Hippocampal formation (tissue), 2 donors: ENCODE measurements around the gene TGFBR3.
"Not testable (repeated sequence)": the region's sequence is repeated elsewhere in the genome, so short reads cannot be mapped to it uniquely, and the experiment has no call there.

Source experiments
- DNase-seq, 2 donors: peaks; one replicate each; lab custom pipeline; 2025; lab: John Stamatoyannopoulos, UW

Gene TGFBR3

DNA sequence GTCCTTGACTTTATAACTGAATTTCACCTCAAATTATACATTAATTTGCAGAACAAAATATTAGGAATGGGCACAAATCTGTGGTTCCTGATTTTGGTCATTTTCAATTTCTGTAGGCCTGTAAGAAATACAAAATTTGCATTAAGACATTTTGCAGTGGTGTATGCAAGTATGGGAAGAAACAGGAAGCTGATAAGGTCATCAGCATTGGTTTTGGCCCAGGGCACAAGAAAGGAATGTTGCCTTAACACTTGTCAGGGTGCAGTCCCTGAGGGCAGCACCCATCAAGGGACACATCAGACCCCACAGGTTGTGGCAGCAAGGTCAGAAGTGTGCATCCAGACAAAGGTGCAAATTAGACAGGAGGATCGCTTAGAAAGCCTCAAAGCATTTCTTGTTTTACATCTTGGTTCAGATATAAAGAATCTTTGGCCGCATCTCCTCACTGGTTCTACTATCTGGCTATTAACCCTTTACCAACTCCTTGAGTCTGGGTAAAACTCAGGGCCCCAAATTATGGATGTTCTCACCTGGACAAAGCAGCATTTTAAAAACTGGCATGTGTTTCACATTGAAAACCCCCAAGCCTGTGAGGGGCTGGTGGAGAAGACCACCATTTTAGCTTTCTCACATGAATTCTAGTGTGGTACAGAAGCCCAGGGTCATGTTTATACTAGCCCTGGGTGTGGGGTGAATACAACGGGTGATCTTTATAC, 202.9 kb downstream of the TGFBR3 start:
- no peak for DNase-seq

GRCh38 chr1:91680556-91681155, 205.3 kb downstream of the TGFBR3 start:
- DNase-seq = no peak

DNA sequence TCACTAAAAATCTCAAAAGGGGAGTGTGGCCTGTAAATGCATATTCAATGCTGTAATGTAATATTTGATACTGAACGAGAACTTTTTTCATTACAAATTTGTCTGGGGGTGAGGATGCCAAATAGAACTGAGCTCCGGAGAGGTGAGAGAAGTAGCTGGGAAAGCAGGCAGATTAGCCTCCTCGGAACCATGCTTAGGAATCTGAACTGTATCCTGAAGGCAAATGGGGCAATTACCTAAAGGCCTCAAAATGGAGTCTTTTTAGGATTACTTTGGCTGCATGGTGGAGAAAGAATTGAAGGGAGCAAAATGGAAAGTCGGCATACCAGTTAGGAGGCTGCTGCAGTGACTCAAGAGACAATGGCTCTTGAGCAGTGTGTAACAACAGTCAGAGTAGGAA, 206.5 kb downstream of the TGFBR3 start:
- no peak for DNase-seq

DNA sequence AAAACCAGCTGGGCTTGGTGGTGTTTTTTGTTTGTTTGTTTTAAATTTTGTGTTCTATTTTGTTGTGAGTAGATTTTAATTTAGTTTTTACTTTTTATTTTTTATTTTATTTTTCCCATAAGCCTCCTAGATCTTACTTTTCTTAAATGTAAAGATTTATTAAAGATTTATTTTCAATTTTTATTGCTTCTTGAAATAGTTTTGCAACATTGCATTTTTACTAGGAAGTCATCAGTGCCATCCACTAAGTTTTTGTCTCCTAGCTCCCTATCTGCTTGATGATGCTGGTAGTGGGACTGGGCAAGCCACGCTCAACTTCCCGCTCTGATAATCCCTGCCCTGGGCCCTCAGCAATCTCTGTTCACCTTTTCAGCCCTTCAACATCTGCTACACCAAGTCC, 209.9 kb downstream of the TGFBR3 start:
- DNase-seq = no peak

DNA sequence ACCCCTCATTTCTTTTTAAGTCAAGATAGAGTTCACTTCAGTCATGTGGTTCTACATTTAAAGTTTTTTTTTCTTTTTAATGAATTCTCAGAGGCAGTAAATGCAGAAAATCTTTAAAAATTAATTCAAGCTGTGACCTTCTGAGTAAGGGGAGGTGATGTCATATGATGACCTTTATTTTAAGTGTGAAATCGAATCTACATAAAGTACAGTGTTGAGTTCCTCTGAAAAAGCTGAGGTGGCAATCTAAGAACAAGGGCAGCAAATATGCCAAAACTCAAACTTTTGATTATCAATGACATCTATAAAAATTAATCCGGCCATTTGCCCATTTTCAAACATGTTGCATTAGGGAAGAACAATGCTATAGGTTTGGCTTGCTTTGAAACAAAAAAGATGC, 211.8 kb downstream of the TGFBR3 start:
- DNase-seq = no peak

- no peak for DNase-seq
These were observed 212.3 kb downstream of the TGFBR3 start for GRCh38 chr1:91673613-91674012.

DNA sequence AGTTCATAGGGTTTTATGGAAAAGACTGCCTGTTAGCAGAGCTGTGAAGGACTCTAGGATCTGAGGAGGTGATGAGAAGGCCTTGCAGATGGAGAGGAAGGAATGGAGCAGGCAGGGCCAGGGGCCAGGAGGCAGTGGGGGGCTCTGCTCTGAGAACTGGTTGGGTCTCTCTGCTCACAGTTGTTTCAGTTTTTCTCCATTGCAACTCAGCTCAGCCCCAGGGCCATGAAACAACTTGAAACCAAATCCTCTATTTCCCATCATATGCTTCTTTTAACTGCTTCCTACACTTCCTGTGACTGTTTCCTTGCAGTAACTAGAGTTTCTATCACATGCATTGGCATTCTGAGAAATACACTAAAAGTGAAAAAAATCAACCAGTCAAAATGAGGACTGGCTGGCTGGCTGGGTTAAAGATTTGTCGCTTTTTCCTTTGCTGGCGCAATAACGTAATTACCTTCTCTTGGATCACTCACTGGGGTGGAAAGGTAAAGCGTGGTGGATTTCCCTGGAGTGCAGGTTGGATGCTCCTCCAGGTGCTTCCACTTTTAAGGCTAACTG, 213.3 kb downstream of the TGFBR3 start:
- DNase-seq = no peak

DNA sequence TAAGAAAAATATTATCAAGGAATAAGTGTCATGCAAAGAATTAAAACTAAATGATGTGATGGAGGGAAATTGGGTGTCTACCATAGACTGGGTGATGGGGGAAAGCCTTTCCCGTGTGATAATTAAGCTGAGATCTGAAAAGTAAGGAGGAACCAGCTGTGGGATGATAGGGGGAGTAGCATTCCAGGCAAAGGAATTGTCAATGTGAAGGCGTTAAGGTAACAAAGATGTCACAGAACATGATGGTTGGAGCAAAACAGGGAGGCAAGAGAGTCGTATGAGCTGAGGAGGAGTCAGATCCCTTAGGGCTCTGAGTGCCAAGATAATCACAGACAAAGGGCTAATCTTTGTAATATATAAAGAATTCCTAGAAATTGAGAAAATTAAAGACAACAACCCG, 215.2 kb downstream of the TGFBR3 start:
- DNase-seq = no peak

GRCh38 chr1:91669584-91670350, 216.2 kb downstream of the TGFBR3 start:
- DNase-seq = no peak

DNA sequence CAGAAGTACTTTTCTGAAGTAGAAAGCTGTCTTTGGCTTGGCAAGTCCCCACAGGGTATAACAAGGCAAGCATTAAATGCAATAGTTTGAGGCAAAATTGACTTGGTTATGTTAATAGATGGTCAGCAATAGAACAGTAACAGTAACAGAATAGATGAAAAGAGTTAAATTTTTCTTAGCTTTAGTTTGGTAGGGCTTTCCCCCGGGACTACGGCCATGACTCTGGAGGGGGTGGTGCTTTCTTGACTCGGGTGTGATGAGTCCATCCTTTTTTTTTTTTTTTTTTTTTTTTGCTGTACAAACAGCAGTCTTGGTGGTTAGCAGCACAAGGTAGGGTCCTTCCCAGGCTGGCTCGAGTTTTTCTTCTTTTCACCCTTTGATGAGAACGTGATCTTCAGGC, 219.3 kb downstream of the TGFBR3 start:
- DNase-seq = not testable (repeated sequence)

GRCh38 chr1:91661121-91661520, 224.8 kb downstream of the TGFBR3 start:
- DNase-seq = no peak

- DNase-seq = no peak
These were observed 225.2 kb downstream of the TGFBR3 start for GRCh38 chr1:91660708-91661107.

DNA sequence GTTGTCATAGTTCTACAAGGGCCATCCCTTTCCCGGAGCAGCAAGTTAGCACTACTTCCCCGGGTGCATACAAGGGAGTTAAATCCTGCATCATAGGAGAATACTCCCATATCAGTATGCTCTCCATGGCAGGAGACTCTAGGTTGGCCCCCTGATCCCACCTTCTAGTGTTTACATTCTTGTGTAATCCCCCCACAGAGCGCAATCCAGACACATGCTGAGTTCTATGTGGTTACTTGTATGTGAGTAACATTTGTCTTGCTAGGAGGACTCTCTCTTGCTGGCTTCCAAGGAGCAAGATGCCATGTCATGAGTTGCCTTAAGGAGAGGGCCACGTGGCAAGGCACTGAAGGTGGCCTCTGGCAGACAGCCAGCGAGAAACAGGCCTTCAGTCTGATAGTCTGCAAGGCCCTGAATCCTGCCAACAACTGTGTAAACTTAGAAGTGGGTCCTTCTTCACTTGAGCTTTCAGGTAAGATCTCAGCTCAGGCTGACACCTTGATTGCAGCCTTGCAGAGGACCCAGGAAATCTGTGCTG, 230.0 kb downstream of the TGFBR3 start:
- no peak for DNase-seq

- DNase-seq = no peak
These were observed 232.8 kb downstream of the TGFBR3 start for GRCh38 chr1:91653183-91653582.

GRCh38 chr1:91651661-91652071, 234.3 kb downstream of the TGFBR3 start:
- no peak for DNase-seq

DNA sequence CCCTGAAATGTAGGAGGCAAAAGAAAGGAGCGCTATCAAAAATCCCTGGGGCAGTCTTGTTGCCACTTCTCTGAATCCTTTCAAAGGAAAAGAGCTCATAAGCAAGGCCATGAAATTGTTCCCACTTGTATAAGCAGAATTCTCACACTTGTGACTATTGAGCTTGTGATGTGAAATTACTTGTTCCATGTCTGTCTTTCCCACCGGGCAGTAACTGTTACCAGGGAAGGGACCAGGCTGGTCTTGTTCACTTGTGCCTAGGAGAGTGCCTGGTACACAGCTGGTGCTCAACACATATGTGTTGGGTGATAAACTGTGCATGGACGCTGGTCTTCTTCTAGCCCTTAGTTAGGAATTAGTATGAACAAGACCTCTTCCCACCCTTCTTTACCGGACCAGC, 234.7 kb downstream of the TGFBR3 start:
- no peak for DNase-seq

DNA sequence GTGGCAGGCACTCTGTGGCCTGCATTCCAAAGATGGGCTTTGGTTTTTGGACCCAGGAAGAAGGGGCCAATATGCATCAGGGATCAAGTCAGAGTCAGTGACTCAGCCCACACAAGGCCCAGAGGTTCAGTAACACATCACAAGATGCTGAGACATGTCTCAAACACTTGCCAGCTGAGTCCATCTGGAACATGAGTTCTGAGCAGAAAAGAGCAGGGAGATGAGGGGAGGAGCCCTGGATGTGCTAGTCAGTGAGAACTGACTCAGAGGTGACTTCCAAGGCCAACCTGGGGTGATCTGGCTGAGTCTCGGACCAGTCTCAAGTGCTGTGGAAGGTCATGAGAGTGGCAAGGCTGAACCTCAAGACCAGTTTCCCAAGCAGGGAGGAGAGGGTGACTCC, 235.2 kb downstream of the TGFBR3 start:
- DNase-seq = no peak

GRCh38 chr1:91647061-91647460, 238.9 kb downstream of the TGFBR3 start:
- no peak for DNase-seq

- DNase-seq = no peak
These were observed 240.9 kb downstream of the TGFBR3 start for GRCh38 chr1:91645031-91645430.

DNA sequence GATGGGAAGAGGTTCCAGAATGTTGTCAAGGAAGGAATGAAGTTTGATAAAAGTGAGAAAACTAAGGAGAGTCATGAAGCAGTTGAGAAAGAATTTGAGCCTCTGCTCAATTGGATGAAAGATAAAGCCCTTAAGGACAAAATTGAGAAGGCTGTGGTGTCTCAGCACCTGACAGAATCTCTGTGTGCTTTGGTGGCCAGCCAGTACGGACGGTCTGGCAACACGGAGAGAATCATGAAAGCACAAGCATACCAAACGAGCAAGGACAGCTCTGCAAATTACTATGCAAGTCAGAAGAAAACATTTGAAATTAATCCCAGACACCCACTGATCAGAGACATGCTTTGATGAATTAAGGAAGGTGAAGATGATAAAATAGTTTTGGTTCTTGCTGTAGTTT, 242.5 kb downstream of the TGFBR3 start:
- DNase-seq = no peak

- no peak for DNase-seq
These were observed 244.9 kb downstream of the TGFBR3 start for GRCh38 chr1:91640877-91641526.

- no peak for DNase-seq
These were observed 248.4 kb downstream of the TGFBR3 start for GRCh38 chr1:91637539-91637994.
